C4-2B (cell line): ENCODE measurements around the gene GJA5.

Experiments used
- CTCF ChIP-seq: fragments of 450-650 bp; conservative IDR thresholded peaks from 2 replicates; pipeline ENCODE4 v1.5.1; 2017; ENCODE audit warnings: mild to moderate bottlenecking
- ZFX ChIP-seq: fragments of 450-650 bp; IDR thresholded peaks from 2 replicates; pipeline ENCODE4 v1.6.1; 2017

DNA sequence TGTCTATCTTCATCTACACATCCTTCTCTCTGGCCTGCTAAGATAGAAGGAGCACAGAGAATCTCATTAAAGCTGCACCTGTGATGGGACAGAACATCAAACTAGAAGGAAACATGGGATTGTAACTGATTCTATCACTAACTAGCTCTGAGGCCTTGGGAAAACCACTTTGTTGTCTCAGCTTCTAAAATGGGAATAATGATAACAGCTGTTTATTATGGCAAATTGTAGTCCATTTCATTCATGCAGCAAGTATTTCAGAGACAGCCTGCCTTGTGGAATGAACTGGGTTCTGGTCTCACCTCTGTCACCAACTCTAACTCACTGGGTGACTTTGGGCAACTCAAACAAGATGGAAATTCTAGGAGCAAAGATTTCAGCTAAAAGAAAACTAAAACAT lies 12.4 kb downstream of the GJA5 start:
- TF ChIP-seq CTCF (no peak), ZFX (no peak)
